Measurements from ENCODE around the gene NEXMIF. TPM values are rescaled to one million over a fixed set of nuclear protein-coding genes. Genes with fewer than 3 reads are reported as not detected.

The NEXMIF gene
- total and polyA plus RNA-seq, 9 donors, result 0.13 to 3.1 (median 1.8) TPM

GRCh38 chrX:74804574-74804973 is 120.7 kb downstream of the NEXMIF start:
- 54 to 69% (median 66%) methylated on average over 5 of the region's 5 CpGs for WGBS, 3 donors
- no peak for TF ChIP-seq CTCF (IDR thresholded peaks at IDR 0.05)
- TF ChIP-seq EP300 (IDR thresholded peaks at IDR 0.05), result no peak
- no peak for TF ChIP-seq POLR2A (IDR thresholded peaks at IDR 0.05)
- no peaks in the 10 kb centered on the region for H3K36me3 ChIP-seq

GRCh38 chrX:74800062-74800461 is 125.2 kb downstream of the NEXMIF start:
- Histone ChIP-seq H3K27ac (no peak overlapping the region), H3K9me3 (no peaks in the 10 kb centered on the region), H3K4me3 (no peak overlapping the region), H3K27me3 (no peaks in the 10 kb centered on the region), H3K36me3 (no peaks in the 10 kb centered on the region), H3K4me1 (ENCODE audit: insufficient read depth) (no peaks in the 10 kb centered on the region)
- TF ChIP-seq CTCF (IDR thresholded peaks at IDR 0.05) (no peak), POLR2A (IDR thresholded peaks at IDR 0.05) (no peak), EP300 (IDR thresholded peaks at IDR 0.05) (no peak)
- 62 to 71% (median 67%) methylated on average over 2 of the region's 2 CpGs for WGBS, 3 donors
- intact Hi-C loops (cut with DNase I), result no loop called here
- DNase-seq, result no peak

More at GRCh38 chrX:74804574-74804973, 120.7 kb downstream of the NEXMIF start:
- intact Hi-C loops (cut with DNase I), result no loop called here
- H3K27me3 ChIP-seq, result no peaks in the 10 kb centered on the region
- H3K4me1 ChIP-seq (ENCODE audit: insufficient read depth), result no peaks in the 10 kb centered on the region
- no peaks in the 10 kb centered on the region for H3K9me3 ChIP-seq
- H3K27ac ChIP-seq, result no peak overlapping the region
- no peak for DNase-seq
- no peak overlapping the region for H3K4me3 ChIP-seq

- TF ChIP-seq CTCF (IDR thresholded peaks at IDR 0.05) (no peak), POLR2A (IDR thresholded peaks at IDR 0.05) (no peak), EP300 (IDR thresholded peaks at IDR 0.05) (no peak)
- Histone ChIP-seq H3K4me3 (no peak overlapping the region), H3K27ac (no peak overlapping the region), H3K4me1 (ENCODE audit: insufficient read depth) (no peaks in the 10 kb centered on the region), H3K9me3 (no peaks in the 10 kb centered on the region), H3K36me3 (no peaks in the 10 kb centered on the region), H3K27me3 (no peaks in the 10 kb centered on the region)
- intact Hi-C loops (cut with DNase I), result no loop called here
- DNase-seq, result no peak
- 59 to 74% (median 64%) methylated on average over 2 of the region's 2 CpGs for WGBS, 3 donors
These were observed 127.8 kb downstream of the NEXMIF start for GRCh38 chrX:74797338-74797887.

- no peaks in the 10 kb centered on the region for H3K4me1 ChIP-seq (ENCODE audit: insufficient read depth)
- DNase-seq, result no peak
- H3K9me3 ChIP-seq, result no peaks in the 10 kb centered on the region
- WGBS, 3 donors, result 8 to 33% (median 20%) methylated on average over 1 of the region's 1 CpG
- TF ChIP-seq POLR2A (IDR thresholded peaks at IDR 0.05) (no peak), CTCF (IDR thresholded peaks at IDR 0.05) (no peak), EP300 (IDR thresholded peaks at IDR 0.05) (no peak)
- no peak overlapping the region for H3K4me3 ChIP-seq
- H3K27me3 ChIP-seq, result no peaks in the 10 kb centered on the region
- intact Hi-C loops (cut with DNase I), result no loop called here
- H3K27ac ChIP-seq, result no peak overlapping the region
- no peaks in the 10 kb centered on the region for H3K36me3 ChIP-seq
These were observed 136.6 kb downstream of the NEXMIF start for GRCh38 chrX:74788545-74789086.

All from ovary (tissue), 9 donors.